Endothelial cell of umbilical vein (primary cell): ENCODE measurements around the gene APPL2. TPM values are rescaled to one million over a fixed set of nuclear protein-coding genes. Genes with fewer than 3 reads are reported as not detected.

Experiments used
- BruUV-seq: library from RNA; stranded (reverse); fragments of 400-500 nt; replicated peaks from 2 replicates; lab custom pipeline; 2021; lab: Mats Ljungman, UMichigan
- CTCF ChIA-PET: fragments of 300-600, 350-600 bp; sonication (Branson Sonifier 250); formaldehyde crosslinking; loops from one replicate; lab custom pipeline; 2021; ENCODE audit warnings: antibody characterized with exemption, inconsistent platforms; lab: Charles Lee
- POLR2A ChIA-PET: fragments of 300-600, 350-600 bp; sonication (Branson Sonifier 250); formaldehyde crosslinking; loops from one replicate; lab custom pipeline; 2021; ENCODE audit warnings: antibody characterized with exemption, inconsistent platforms; lab: Charles Lee
- DNase-seq: peaks from one replicate; pipeline ENCODE4 v3.0.0-alpha.2; 2011; ENCODE audit warnings: low read depth, low spot score
- FAIRE-seq: peaks from 2 replicates; lab custom pipeline; 2011; peaks lifted over from hg19 to GRCh38; lab: Jason Lieb, UNC
- H2AFZ ChIP-seq: 2 replicates; pipeline ENCODE4 v1.6.0; 2012; ENCODE audit warnings: low read depth, low read length, control low read depth, inconsistent platforms
- H3K27ac ChIP-seq: 2 replicates; pipeline ENCODE4 v1.5.1; 2011; ENCODE audit warnings: low read depth, mild to moderate bottlenecking, control low read depth, low read length, moderate library complexity; ENCODE audit not compliant: insufficient read depth
- H3K27me3 ChIP-seq, 2 experiments: 2 replicates each; pipeline versions ENCODE4 v1.6.0 to v1.6.1; 2011; ENCODE audit warnings: low read length in 2 of 2, mixed read lengths in 1 of 2; ENCODE audit not compliant: control insufficient read depth in 2 of 2, insufficient read depth in 2 of 2
- H3K36me3 ChIP-seq, 2 experiments: 2 replicates in 1 of 2; 3 replicates in 1 of 2; pipeline ENCODE4 v1.5.1; 2011; ENCODE audit warnings: low read length in 2 of 2, mild to moderate bottlenecking in 1 of 2, moderate library complexity in 1 of 2; ENCODE audit not compliant: control insufficient read depth in 2 of 2, insufficient read depth in 2 of 2; ENCODE audit errors: extremely low read depth in 1 of 2
- H3K4me1 ChIP-seq: 3 replicates; pipeline ENCODE4 v1.5.1; 2011; ENCODE audit warnings: mild to moderate bottlenecking, low read length; ENCODE audit not compliant: control insufficient read depth, insufficient read depth; ENCODE audit errors: extremely low read depth
- H3K4me2 ChIP-seq: 2 replicates; pipeline ENCODE4 v1.6.1; 2011; ENCODE audit warnings: low read length, control low read depth, mixed read lengths; ENCODE audit not compliant: insufficient read depth
- H3K4me3 ChIP-seq, 3 experiments: fragments of 200-600 bp in 1 of 3; sonication (generic), shearing (Covaris generic) in 1 of 3; replicated peaks in 1 of 3; 2 replicates each; pipeline ENCODE4 v1.5.1; 2011 to 2016; ENCODE audit warnings: control low read depth in 3 of 3, low read length in 3 of 3, mild to moderate bottlenecking in 2 of 3, inconsistent platforms in 1 of 3, low read depth in 1 of 3, moderate library complexity in 1 of 3; ENCODE audit not compliant: insufficient read depth in 1 of 3
- H3K79me2 ChIP-seq: 2 replicates; pipeline ENCODE4 v1.6.0; 2012; ENCODE audit warnings: low read length, inconsistent platforms; ENCODE audit not compliant: control insufficient read depth, insufficient read depth
- H3K9ac ChIP-seq: replicated peaks from 2 replicates; pipeline ENCODE3; 2011; ENCODE audit warnings: low read length, control low read depth; ENCODE audit not compliant: insufficient read depth; ENCODE audit errors: extremely low read depth
- H3K9me1 ChIP-seq: replicated peaks from 3 replicates; pipeline ENCODE4 v1.6.0; 2011; ENCODE audit warnings: mild to moderate bottlenecking, low read length; ENCODE audit not compliant: control insufficient read depth, insufficient read depth; ENCODE audit errors: extremely low read depth
- H3K9me3 ChIP-seq: replicated peaks from 2 replicates; pipeline ENCODE4 v1.5.1; 2012; ENCODE audit warnings: low read length, inconsistent platforms; ENCODE audit not compliant: control insufficient read depth, insufficient read depth
- H4K20me1 ChIP-seq: replicated peaks from 2 replicates; pipeline ENCODE3; 2011; ENCODE audit warnings: mild to moderate bottlenecking, low read length; ENCODE audit not compliant: control insufficient read depth, insufficient read depth; ENCODE audit errors: extremely low read depth
- CTCF ChIP-seq, 2 donors: IDR thresholded peaks; 1 replicate in 1 of 2; 2 replicates in 1 of 2; pipeline ENCODE4 v1.5.1; 2011; ENCODE audit warnings: low read length in 2 of 2, mild to moderate bottlenecking in 2 of 2, moderate library complexity in 2 of 2, control low read depth in 1 of 2, inconsistent platforms in 1 of 2, low read depth in 1 of 2; ENCODE audit not compliant: insufficient read depth in 1 of 2; ENCODE audit errors: extremely low read depth in 1 of 2
- EZH2 ChIP-seq: IDR thresholded peaks from 2 replicates; pipeline ENCODE4 v1.6.1; 2012; ENCODE audit warnings: borderline replicate concordance, low read depth, mild to moderate bottlenecking, moderate library complexity, low read length, inconsistent platforms; ENCODE audit not compliant: severe bottlenecking
- FOS ChIP-seq: IDR thresholded peaks from 2 replicates; pipeline ENCODE4 v1.6.1; 2011; ENCODE audit warnings: mild to moderate bottlenecking, low read length, moderate library complexity, borderline replicate concordance; ENCODE audit not compliant: insufficient read depth
- GATA2 ChIP-seq: IDR thresholded peaks from 2 replicates; pipeline ENCODE4 v1.7.0; 2011; ENCODE audit warnings: low read depth, mild to moderate bottlenecking, moderate library complexity, mixed read lengths, low read length; ENCODE audit not compliant: insufficient read length, insufficient read depth
- MAX ChIP-seq: IDR thresholded peaks from 2 replicates; pipeline ENCODE4 v1.6.1; 2011; ENCODE audit not compliant: insufficient read depth, insufficient read length
- MYC ChIP-seq: IDR thresholded peaks from one replicate; pipeline ENCODE4 v1.6.1; 2011; ENCODE audit warnings: mild to moderate bottlenecking, low read depth, low read length
- POLR2A ChIP-seq: IDR thresholded peaks from 2 replicates; pipeline ENCODE4 v1.6.1; 2012; ENCODE audit warnings: low read depth, mild to moderate bottlenecking, control low read depth, low read length
- POLR2AphosphoS5 ChIP-seq: IDR thresholded peaks from 2 replicates; pipeline ENCODE4 v1.6.1; 2012; ENCODE audit warnings: low read depth, mild to moderate bottlenecking, control low read depth, low read length, moderate library complexity; ENCODE audit not compliant: insufficient read depth
- dilution Hi-C: fragments of 300-500 bp; cut with MboI; formaldehyde crosslinking; loops from one replicate; pipeline ENCODE4 v1.15.0; 2019; ENCODE audit warnings: low sequenced_read_pairs; ENCODE audit not compliant: extremely low pct_ligation_motif_present
- intact Hi-C: fragments of 100-400 bp; cut with micrococcal nuclease; formaldehyde crosslinking; loops from one replicate; pipeline ENCODE4 v1.10.0; 2022
- polyA plus RNA-seq, 4 experiments: library from polyadenylated mRNA; depleted of rRNA in 3 of 4; stranded (reverse) in 3 of 4; unstranded in 1 of 4; fragments of >200 nt; gene quantifications; 2 replicates each; pipeline versions ENCODE4 v1.2.1 to v1.2.3, GENCODE V29; 2011 to 2012; ENCODE audit warnings: missing spikeins in 1 of 4
- total RNA-seq: library from RNA; stranded (reverse); gene quantifications from 2 replicates; pipeline ENCODE4 v1.2.3, GENCODE V29; 2021

Gene APPL2
- total and polyA plus RNA-seq, 2 donors (not counting 3 experiments of a cell fraction or from before 2014, with no cell fraction given): 8.1 to 21.4 TPM

- ChIA-PET CTCF (no interaction called here), POLR2A (interaction anchor here (0.6 kb wide), 1 partner anchor 17 kb away, joined by 3 read pairs; no protein-coding TSS in a partner anchor)
- H3K9ac ChIP-seq: no peak overlapping the region
- peaks cover 9% of the 10 kb centered on the region for H3K79me2 ChIP-seq
- no peak overlapping the region for H2AFZ ChIP-seq
- H3K27ac ChIP-seq: no peak overlapping the region
- FAIRE-seq: no peak
- no TSS peak for BruUV-seq
- H3K27me3 ChIP-seq: no peaks in the 10 kb centered on the region
- intact Hi-C loops (no loop called here), dilution Hi-C loops (no loop called here)
- H3K4me1 ChIP-seq: peaks cover 12% of the 10 kb centered on the region
- no peak overlapping the region for H3K4me3 ChIP-seq
- peaks cover 2 to 19% of the 10 kb centered on the region in 2 experiments for H3K36me3 ChIP-seq
- no peak for DNase-seq
- no peaks in the 10 kb centered on the region for H3K9me3 ChIP-seq
- H3K9me1 ChIP-seq: no peaks in the 10 kb centered on the region
- H3K4me2 ChIP-seq: no peak overlapping the region
- TF ChIP-seq MYC: no peak
- TF ChIP-seq POLR2AphosphoS5: no peak
- no peak for TF ChIP-seq POLR2A
- no peak for TF ChIP-seq EZH2
- TF ChIP-seq FOS: no peak
- TF ChIP-seq GATA2: no peak
- no peak for TF ChIP-seq MAX
- TF ChIP-seq CTCF (IDR thresholded peaks at IDR 0.05; ENCODE audit: extremely low read depth in 1 of 2, insufficient read depth in 1 of 2, low read depth in 1 of 2, low read length in 2 of 2): no peak
- H4K20me1 ChIP-seq: no peaks in the 10 kb centered on the region
Measured at GRCh38 chr12:105221583-105222283, 14.2 kb downstream of the APPL2 start.
